IMR-90 (cell line): ENCODE measurements around the gene DDHD1.

Experiments used
- CEBPB ChIP-seq: IDR thresholded peaks from 2 replicates; pipeline ENCODE4 v1.6.1; 2012; ENCODE audit warnings: low read depth, low read length, improper control_type of control experiment
- CTCF ChIP-seq: conservative IDR thresholded peaks from 2 replicates; pipeline ENCODE4 v1.5.1; 2012; ENCODE audit warnings: mild to moderate bottlenecking, low read depth, low read length, improper control_type of control experiment
- MAFK ChIP-seq: IDR thresholded peaks from 2 replicates; pipeline ENCODE4 v1.6.1; 2012; ENCODE audit warnings: low read depth, low read length, improper control_type of control experiment
- MAZ ChIP-seq: IDR thresholded peaks from 2 replicates; pipeline ENCODE4 v1.6.1; 2012; ENCODE audit warnings: low read depth, mild to moderate bottlenecking, low read length, improper control_type of control experiment, moderate library complexity, borderline replicate concordance
- MXI1 ChIP-seq: IDR thresholded peaks from 2 replicates; pipeline ENCODE4 v1.6.1; 2012; ENCODE audit warnings: low read depth, mild to moderate bottlenecking, low read length, moderate library complexity, borderline replicate concordance
- POLR2A ChIP-seq: IDR thresholded peaks from 2 replicates; pipeline ENCODE4 v1.6.1; 2012; ENCODE audit warnings: mild to moderate bottlenecking, low read depth, low read length
- RAD21 ChIP-seq: IDR thresholded peaks from 2 replicates; pipeline ENCODE4 v1.6.1; 2012; ENCODE audit warnings: low read length, improper control_type of control experiment
- RCOR1 ChIP-seq: IDR thresholded peaks from 2 replicates; pipeline ENCODE4 v1.6.1; 2012; ENCODE audit warnings: mild to moderate bottlenecking, low read length, improper control_type of control experiment; ENCODE audit not compliant: insufficient replicate concordance
- RFX5 ChIP-seq: IDR thresholded peaks from 2 replicates; pipeline ENCODE4 v1.8.0; 2012; ENCODE audit warnings: low read depth, mild to moderate bottlenecking, low read length, moderate library complexity
- SMC3 ChIP-seq: fragments of 150-350 bp; IDR thresholded peaks from 2 replicates; pipeline ENCODE4 v1.6.1; 2016; ENCODE audit warnings: low read depth, mild to moderate bottlenecking, antibody characterized with exemption, low read length, moderate library complexity
- USF2 ChIP-seq: fragments of 150-350 bp; IDR thresholded peaks from 2 replicates; pipeline ENCODE4 v1.6.1; 2017; ENCODE audit warnings: mild to moderate bottlenecking, antibody characterized with exemption, low read length, low read depth

GRCh38 chr14:53109105-53110041 lies 43.8 kb downstream of the DDHD1 start:
- no peak for TF ChIP-seq CTCF
- TF ChIP-seq MAFK: no peak
- no peak for TF ChIP-seq RAD21
- no peak for TF ChIP-seq POLR2A
- no peak for TF ChIP-seq MXI1
- no peak for TF ChIP-seq SMC3
- no peak for TF ChIP-seq USF2
- no peak for TF ChIP-seq RFX5
- TF ChIP-seq RCOR1: no peak
- TF ChIP-seq MAZ: no peak
- TF ChIP-seq CEBPB: no peak
